Vagina (tissue), 2 donors: Measurements from ENCODE around the gene FTSJ1. TPM values are rescaled to one million over a fixed set of nuclear protein-coding genes. Genes with fewer than 3 reads are reported as not detected.
A peak's percentile ranks its signal among the peaks of the same experiment; 100 is the strongest.
"Not testable (repeated sequence)": the region's sequence is repeated elsewhere in the genome, so short reads cannot be mapped to it uniquely, and the experiment has no call there.

Experiments
- DNase-seq, 2 donors: peaks; one replicate each; pipeline ENCODE4 v3.0.0-alpha.2; 2017; ENCODE audit errors: extremely low spot score in 2 of 2
- H3K27ac ChIP-seq: fragments of 200-600 bp; sonication (generic); one replicate; pipeline ENCODE4 v1.5.1; 2019
- H3K27me3 ChIP-seq: fragments of 200-600 bp; sonication (generic); one replicate; pipeline ENCODE4 v1.5.1; 2019
- H3K36me3 ChIP-seq, 2 donors: fragments of 200-600 bp; sonication (generic); one replicate each; pipeline ENCODE4 v1.5.1; 2017 to 2019
- H3K4me1 ChIP-seq: fragments of 200-600 bp; sonication (generic); one replicate; pipeline ENCODE4 v1.5.1; 2019
- H3K4me3 ChIP-seq, 2 donors: fragments of 200-600 bp; sonication (generic); 1 replicate in 1 of 2; 2 replicates in 1 of 2; pipeline ENCODE4 v1.5.1; 2016 to 2019
- H3K9me3 ChIP-seq: fragments of 200-600 bp; sonication (generic); one replicate; pipeline ENCODE4 v1.5.1; 2019
- POLR2A ChIP-seq, 2 donors: fragments of 450-650 bp; IDR thresholded peaks; one replicate each; pipeline ENCODE4 v1.6.1; 2017; ENCODE audit warnings: antibody characterized with exemption in 2 of 2, mild to moderate bottlenecking in 2 of 2, moderate library complexity in 2 of 2
- POLR2AphosphoS5 ChIP-seq, 2 donors: sonication (generic); formaldehyde crosslinking; IDR thresholded peaks; one replicate each; pipeline ENCODE4 v1.9.0; 2017; ENCODE audit warnings: antibody characterized with exemption in 2 of 2, mild to moderate bottlenecking in 2 of 2, low read depth in 1 of 2; ENCODE audit not compliant: insufficient read depth in 1 of 2
- intact Hi-C: fragments of 100-400 bp; cut with DNase I; formaldehyde crosslinking; loops from one replicate; pipeline ENCODE4 v1.15.1; 2023
- total RNA-seq: library from RNA; depleted of rRNA; stranded (reverse); fragments of >200 nt; gene quantifications from one replicate; pipeline ENCODE4 v1.2.3, GENCODE V29; 2016
- TF ChIP-seq, protein P1 (sequence below), 3 experiments: fragments of 450-650 bp in 2 of 3; fragments of 200-600 bp in 1 of 3; sonication (generic) in 1 of 3; IDR thresholded peaks; one replicate each; pipeline ENCODE4 v1.5.1; 2017 to 2019; ENCODE audit warnings: antibody characterized with exemption in 3 of 3, mild to moderate bottlenecking in 2 of 3, moderate library complexity in 2 of 3

The FTSJ1 gene
- total RNA-seq, 1 donor from 2014 or later = 31.7 TPM

DNA sequence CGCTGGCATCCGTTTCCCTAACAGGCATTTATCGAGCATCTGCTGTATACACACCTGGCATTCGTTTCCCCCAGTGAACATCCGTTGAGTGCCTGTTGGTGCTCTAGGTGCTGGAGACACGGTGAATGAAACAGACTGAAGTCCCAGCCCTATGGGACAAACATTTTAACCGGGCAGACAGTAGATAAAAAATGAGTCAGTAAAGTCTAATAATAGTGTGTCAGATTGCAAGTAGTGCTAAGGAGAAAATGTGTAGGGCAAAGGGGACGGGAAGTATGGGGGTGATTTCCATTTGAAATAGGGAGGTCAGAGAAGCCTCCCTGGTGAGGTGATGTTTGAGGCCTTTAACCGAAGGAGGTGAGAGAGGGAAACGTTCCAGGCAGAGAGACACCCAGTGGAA, 40.3 kb downstream of the FTSJ1 start:
- H3K36me3 ChIP-seq = no peaks in the 10 kb centered on the region
- intact Hi-C loops = no loop called here
- DNase-seq = no peak
- TF ChIP-seq POLR2AphosphoS5 (IDR thresholded peaks at IDR 0.05; ENCODE audit: insufficient read depth in 1 of 2, low read depth in 1 of 2) = no peak
- TF ChIP-seq, protein P1, sequence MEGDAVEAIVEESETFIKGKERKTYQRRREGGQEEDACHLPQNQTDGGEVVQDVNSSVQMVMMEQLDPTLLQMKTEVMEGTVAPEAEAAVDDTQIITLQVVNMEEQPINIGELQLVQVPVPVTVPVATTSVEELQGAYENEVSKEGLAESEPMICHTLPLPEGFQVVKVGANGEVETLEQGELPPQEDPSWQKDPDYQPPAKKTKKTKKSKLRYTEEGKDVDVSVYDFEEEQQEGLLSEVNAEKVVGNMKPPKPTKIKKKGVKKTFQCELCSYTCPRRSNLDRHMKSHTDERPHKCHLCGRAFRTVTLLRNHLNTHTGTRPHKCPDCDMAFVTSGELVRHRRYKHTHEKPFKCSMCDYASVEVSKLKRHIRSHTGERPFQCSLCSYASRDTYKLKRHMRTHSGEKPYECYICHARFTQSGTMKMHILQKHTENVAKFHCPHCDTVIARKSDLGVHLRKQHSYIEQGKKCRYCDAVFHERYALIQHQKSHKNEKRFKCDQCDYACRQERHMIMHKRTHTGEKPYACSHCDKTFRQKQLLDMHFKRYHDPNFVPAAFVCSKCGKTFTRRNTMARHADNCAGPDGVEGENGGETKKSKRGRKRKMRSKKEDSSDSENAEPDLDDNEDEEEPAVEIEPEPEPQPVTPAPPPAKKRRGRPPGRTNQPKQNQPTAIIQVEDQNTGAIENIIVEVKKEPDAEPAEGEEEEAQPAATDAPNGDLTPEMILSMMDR (IDR thresholded peaks at IDR 0.05) = no peak
- H3K9me3 ChIP-seq = no peaks in the 10 kb centered on the region
- no peak overlapping the region for H3K27ac ChIP-seq
- H3K4me3 ChIP-seq = no peak overlapping the region
- H3K27me3 ChIP-seq = no peaks in the 10 kb centered on the region
- no peaks in the 10 kb centered on the region for H3K4me1 ChIP-seq

DNA sequence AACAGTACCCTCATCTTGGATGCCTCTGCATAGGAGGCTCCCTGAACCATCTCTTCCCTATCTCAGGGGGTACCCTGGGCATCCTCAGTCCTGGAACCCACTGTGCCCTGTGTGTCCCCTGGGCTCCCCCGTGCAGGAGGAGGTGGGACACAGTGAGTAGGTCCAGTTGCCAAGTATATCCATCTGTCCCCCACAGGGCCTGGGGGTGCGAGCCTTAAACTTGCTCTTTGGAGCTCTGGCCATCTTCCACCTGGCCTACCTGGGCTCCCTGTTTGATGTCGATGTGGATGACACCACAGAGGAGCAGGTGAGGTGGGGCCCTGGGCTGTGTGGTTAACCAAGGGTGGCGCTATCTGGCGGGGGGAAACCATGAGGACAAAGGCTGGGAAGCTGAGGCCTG, 41.0 kb downstream of the FTSJ1 start:
- no peaks in the 10 kb centered on the region for H3K36me3 ChIP-seq
- no peaks in the 10 kb centered on the region for H3K4me1 ChIP-seq
- no peak for DNase-seq
- no peaks in the 10 kb centered on the region for H3K9me3 ChIP-seq
- H3K27me3 ChIP-seq = no peaks in the 10 kb centered on the region
- H3K4me3 ChIP-seq = no peak overlapping the region
- no peak overlapping the region for H3K27ac ChIP-seq
- intact Hi-C loops = no loop called here
- TF ChIP-seq, protein P1 (IDR thresholded peaks at IDR 0.05) = no peak
- no peak for TF ChIP-seq POLR2AphosphoS5 (IDR thresholded peaks at IDR 0.05; ENCODE audit: insufficient read depth in 1 of 2, low read depth in 1 of 2)
- no peak for TF ChIP-seq POLR2A (IDR thresholded peaks at IDR 0.05)

DNA sequence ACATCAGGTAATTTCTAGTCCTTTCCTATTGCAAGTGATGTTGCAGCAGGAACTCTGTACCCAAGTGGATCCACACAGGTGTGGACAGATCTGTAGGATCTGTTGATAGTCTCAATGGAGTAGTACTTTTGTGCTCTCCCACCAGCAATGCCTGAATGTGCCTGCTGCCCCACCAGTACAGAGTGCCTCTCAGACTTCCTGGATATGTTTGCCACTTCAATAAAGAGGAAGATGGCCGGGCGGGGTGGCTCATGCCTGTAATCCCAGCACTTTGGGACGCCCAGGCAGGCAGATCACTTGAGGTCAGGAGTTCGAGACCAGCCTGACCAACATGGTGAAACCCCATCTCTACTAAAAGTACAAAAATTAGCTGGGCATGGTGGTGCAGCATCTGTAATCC, 43.5 kb downstream of the FTSJ1 start:
- H3K4me3 ChIP-seq, intact Hi-C loops, H3K36me3 ChIP-seq, H3K9me3 ChIP-seq, H3K27me3 ChIP-seq, H3K27ac ChIP-seq, H3K4me1 ChIP-seq, DNase-seq: not testable (repeated sequence)

DNA sequence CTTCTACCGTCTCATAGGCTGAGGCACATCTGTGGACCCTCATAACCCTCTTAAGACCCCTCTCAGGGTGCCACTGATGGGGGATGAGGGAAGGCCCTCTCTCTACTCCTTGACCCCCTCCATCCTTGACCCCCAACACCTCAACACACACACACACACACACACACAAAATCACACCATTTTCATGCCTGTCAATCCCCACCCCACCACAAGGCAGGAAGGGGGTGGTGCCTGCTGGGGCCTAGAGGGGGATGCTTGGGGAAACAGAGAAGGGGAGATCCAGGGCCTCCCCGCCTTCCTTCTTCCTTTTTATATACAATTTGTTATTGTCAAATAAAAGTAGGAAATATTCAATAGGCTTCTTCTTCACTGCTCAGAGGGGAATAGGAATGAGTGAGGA, 44.5 kb downstream of the FTSJ1 start:
- Histone ChIP-seq H3K4me3 (no peak overlapping the region), H3K27me3 (no peaks in the 10 kb centered on the region), H3K9me3 (no peaks in the 10 kb centered on the region), H3K4me1 (peaks cover 9% of the 10 kb centered on the region), H3K27ac (no peak overlapping the region), H3K36me3 (no peaks in the 10 kb centered on the region)
- intact Hi-C loops = no loop called here
- no peak for DNase-seq
- TF ChIP-seq, protein P1 (IDR thresholded peaks at IDR 0.05) = no peak
- TF ChIP-seq POLR2AphosphoS5 (IDR thresholded peaks at IDR 0.05; ENCODE audit: insufficient read depth in 1 of 2, low read depth in 1 of 2) (no peak), POLR2A (IDR thresholded peaks at IDR 0.05) (no peak)

DNA sequence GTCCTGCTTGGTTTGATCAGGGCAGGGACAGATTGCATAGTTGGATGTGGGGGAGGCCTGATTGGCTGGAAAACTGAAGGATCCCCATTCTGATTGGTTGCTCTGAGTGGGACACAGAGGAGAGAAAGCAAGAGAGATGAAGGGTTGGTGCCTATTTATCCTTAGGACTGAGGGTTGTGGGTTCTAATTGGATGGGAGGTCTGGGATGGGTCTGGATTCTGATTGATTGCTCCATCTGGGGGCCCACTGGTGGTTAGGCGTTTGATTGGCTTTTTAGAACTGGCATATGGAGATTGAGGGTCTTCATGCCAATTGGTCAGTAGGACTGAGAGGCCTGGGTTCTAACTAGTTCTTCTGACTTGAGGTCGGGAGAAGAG, 45.0 kb downstream of the FTSJ1 start:
- Histone ChIP-seq H3K4me1 (peaks cover 9% of the 10 kb centered on the region), H3K27ac (no peak overlapping the region), H3K9me3 (no peaks in the 10 kb centered on the region), H3K4me3 (peak overlapping the region; percentile 40 to 51), H3K36me3 (no peaks in the 10 kb centered on the region), H3K27me3 (no peaks in the 10 kb centered on the region)
- intact Hi-C loops = no loop called here
- no peak for TF ChIP-seq POLR2AphosphoS5 (IDR thresholded peaks at IDR 0.05; ENCODE audit: insufficient read depth in 1 of 2, low read depth in 1 of 2)
- DNase-seq = no peak

DNA sequence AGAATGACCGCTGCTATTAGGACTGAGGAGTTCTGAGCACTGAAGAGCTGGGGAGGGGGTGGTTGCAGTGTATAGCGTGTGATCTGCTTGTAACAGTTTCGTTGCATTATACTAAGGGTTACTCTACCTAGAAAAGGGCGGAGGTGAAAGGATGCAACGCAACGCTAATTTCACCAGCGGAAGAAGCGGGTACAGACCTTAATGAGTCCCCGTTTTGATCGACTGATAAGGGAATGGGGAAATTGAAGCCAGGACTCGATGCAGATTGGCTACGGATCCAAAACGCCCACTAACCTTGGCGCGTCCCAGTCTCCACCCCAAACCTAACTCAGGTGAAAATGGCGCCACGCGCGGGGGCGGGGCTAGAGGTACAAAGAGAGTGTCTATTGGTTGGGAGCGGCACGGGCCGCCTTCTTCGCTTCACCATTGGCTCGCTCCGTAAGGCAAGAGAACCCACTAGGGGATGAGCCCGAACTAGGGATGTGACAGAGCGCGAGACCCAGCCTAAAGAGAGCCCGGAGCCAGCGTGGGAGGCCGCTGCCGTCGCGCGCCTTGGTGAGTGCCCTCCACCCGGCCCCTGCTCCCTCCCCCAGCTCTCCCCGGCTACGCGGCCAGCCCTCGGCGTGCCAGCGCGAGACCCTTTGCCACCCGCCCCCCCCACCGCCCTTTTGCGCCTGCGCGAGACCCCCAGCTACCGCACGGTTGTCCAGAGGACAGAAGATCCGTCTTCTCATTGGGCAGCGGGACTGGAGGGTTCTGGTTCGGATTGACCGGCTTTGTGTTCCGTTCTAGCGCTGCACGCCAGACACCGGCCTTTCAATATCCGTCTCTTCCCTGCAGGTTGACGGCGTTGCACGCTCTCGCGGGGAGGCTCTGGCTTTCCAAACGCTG, 45.6 kb downstream of the FTSJ1 start, which contains the start of gene EBP:
TSS of gene EBP (plus strand) at position 456 of the 891 bp plus-strand sequence. CDS start 1,964 bp downstream, outside the sequence.
- H3K9me3 ChIP-seq = no peaks in the 10 kb centered on the region
- peak within 1 kb of the TSS; percentile 59 for H3K27ac ChIP-seq
- no peak for DNase-seq
- no peaks in the 10 kb centered on the region for H3K27me3 ChIP-seq
- intact Hi-C loops = no loop called here
- TF ChIP-seq POLR2AphosphoS5 (IDR thresholded peaks at IDR 0.05; ENCODE audit: insufficient read depth in 1 of 2, low read depth in 1 of 2) = peak; percentile 60 to 79
- no peak for TF ChIP-seq POLR2A (IDR thresholded peaks at IDR 0.05)
- TF ChIP-seq, protein P1 (IDR thresholded peaks at IDR 0.05) = no peak
- peak within 1 kb of the TSS; percentile 40 to 51 for H3K4me3 ChIP-seq
- H3K4me1 ChIP-seq = peaks cover 9% of the 10 kb centered on the region
- H3K36me3 ChIP-seq = no peaks in the 10 kb centered on the region
